HG02938 (cell line): ENCODE results near the gene DPP4.

ENCODE experiments used
- ATAC-seq: cut with Tn5 transposase; IDR thresholded peaks from one replicate; pipeline ENCODE4 v1.9.1; 2021; ENCODE audit warnings: mild to moderate bottlenecking, moderate library complexity; ENCODE audit not compliant: unreplicated experiment

DPP4 gene

DNA sequence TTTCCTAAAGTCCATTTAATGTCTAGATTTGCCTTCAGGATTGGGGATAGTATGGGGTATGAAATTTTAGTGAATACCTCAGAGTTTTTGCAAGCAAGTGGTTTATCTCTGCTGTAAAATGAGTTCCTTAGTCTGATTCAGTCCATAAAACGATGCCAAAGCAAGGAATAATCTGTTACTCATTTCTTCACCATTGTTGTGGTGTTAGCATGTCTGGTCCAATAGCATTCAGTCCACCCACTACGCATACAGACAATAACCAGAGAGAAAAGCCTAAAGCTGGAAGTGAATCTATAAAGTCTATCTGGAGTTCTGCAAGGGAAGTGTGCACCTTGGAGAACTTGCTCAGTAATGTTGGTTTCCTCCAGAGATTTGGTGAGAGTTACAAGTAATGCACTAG lies 12.9 kb upstream of the DPP4 start:
- no peak for ATAC-seq

DNA sequence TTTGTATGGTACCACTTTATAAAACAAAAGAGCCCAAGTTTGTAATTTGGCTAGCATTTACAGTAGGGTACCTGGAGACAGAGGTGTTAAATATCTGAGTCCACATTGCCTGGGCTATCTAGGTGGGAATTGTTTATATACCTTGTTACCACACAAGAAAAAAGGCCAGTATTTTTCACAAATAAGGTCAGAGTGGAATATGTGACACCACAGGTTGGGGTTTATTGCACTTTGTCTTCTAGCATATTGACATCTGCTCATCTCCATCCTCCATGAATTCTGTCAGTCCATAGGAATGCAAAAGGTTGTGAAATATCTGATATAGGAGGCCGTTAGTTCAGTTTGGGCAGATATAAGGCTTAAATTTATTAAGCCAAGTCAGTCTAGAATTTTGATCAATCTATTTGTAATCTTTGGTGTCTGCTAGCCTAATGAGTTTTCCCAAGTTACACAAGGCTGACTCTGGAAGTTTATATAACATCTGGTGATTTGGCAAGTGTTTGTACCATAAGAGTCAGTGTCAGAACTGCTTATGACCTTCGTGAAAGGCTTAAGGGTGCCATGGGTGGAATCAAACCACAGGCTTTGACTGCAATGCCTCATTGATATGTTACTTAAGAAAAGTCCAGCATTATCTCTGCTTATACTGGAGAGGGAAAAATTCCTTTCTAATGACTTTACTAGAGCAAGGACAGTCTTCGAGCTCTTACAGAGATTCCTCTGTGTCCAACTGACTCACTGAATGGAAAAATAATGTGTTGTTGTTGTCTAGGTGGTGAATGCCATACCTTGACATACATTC lies 11.3 kb upstream of the DPP4 start:
- no peak for ATAC-seq

DNA sequence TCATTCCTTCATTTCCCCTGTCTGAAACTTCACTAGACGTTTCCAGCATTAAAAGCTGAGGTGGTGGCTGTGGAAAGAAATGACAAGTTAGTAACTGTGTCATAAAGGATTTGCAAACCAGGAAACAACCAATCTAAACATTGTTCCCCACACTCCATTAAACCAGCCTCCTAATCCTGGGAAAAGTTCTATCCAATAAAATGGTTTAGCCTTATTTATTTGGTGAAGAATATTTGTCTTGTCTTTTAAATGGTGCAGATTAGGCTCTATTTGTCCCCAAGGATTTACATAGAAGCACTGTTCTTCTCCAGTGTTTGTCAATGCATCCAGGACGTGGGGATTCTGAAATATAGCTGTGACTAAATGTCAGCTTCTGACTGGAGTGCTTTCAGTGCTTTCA lies 10.5 kb upstream of the DPP4 start:
- no peak for ATAC-seq

DNA sequence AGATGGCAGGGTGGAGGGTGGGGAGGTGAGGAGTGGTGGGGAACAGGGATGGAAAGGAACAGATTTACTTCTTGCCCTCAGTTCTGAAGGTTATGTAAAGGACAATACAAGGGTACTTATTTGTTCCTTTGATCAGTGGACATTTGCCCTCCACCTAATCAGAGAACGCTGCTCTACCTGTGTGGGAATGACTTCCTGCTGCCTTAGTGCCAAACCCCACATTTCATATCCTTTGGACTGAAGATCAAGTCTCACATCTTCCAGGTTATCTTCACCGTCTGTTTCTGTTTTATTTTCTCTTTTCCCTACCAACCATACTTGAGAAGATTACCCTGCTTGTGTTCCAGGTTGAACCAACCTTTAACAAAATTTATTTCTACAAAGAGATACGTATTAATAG lies 8.7 kb upstream of the DPP4 start:
- no peak for ATAC-seq

DNA sequence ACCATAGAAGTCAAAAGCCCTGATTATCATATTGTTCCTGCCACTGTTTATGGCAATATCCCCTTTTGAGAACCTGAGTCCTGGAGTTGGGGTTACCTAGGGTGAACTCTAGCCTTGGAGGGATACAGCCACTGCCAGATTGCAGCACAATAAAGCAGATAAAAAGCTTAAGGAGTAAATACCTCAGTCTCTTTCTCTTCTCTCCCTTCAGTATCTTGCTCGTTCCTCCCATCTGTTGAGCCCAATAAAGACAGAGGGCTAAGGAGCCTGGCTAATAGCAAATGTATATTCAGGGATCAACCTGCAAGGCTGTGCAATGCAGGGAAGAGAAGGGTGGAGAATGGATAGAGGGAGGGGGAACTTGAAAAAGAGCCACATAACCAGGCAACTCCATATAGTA lies 8.0 kb upstream of the DPP4 start:
- ATAC-seq, result no peak

DNA sequence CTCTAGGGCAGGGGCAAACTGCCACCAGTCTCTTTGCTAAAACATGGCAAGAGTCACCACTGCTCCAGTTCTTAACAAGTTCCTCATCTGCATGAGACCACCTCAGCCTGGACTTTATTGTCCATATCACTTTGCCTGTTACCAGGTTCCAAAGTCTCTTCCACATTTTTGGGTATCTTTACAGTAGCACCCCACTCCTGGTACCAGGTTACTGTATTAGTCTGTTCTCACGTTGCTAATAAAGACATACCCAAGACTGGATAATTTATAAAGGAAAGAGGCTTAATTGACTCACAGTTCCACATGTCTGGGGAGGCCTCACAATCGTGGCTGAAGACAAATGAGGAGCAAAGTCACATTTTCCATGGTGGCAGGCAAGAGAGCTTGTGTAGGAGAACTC lies 5.5 kb upstream of the DPP4 start:
- ATAC-seq, result no peak

DNA sequence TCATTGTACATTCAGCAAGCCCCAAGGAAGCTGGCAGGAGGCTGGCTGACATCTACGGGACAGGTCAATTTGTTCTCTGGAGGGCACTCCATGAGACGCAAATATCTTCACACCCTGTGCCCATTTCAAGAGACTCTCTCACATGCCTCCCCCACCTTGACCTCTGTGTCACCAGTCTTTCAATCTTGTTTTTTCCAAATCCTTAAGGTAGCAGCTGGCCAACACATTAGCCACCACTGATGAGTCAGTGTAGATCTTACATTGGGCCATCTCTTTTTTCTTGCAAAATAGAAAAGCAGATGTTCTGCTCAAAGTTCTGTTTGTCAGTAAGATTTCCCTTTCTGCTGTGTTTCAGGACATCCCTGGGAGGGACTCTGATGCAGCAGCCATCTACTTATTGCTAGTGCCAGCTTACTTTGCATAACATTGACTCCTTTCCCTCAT lies 1.7 kb upstream of the DPP4 start:
- no peak for ATAC-seq

DNA sequence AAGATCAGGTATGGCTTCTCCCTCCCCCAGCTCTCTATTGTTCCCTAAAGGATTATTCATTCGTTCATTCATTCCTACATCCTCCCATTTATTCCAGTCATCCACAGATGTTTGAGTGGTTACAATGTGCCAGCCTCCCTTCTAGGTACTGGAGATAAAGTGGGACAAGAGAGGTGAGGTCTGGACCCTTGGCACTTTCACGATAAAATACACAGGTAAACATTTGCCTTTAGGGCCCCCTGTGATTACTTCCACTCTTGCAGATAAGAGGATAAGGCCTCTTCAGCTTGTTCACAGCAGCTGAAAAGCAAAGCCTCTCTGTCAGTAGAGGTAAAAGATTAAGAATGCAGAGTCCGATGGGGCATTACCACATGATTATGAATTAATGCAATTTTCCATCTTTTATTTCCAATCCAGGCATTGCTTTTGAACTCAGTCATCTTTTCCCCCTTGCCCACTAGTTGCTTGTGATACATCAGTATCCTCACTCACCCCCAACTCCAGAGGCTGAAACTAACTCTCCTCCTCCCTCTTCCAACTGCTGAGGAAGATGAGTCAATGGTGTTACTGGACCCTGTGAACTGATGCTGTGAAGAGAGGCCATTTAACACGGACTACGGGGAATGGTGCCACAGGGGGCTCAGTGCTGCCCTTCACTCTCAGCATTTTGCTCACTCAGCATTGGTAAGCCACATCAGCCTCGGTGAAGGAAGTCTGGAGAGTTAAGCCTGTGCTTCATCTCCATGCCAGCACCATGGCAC lies 1.1 kb upstream of the DPP4 start:
- ATAC-seq, result no peak

DNA sequence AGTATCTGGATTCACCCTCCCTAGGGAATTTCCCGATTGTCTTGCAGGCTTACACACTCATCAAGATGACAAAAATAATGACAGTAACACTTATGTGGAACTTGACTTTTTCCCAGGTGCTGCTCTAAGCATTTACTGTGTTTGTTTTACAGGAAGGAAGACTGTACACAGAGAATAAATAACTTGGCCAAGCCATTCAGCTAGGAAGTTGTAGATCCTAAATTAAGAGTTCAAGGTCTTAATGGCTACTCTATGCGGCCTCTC lies 549 bp upstream of the DPP4 start:
- ATAC-seq, result no peak

DNA sequence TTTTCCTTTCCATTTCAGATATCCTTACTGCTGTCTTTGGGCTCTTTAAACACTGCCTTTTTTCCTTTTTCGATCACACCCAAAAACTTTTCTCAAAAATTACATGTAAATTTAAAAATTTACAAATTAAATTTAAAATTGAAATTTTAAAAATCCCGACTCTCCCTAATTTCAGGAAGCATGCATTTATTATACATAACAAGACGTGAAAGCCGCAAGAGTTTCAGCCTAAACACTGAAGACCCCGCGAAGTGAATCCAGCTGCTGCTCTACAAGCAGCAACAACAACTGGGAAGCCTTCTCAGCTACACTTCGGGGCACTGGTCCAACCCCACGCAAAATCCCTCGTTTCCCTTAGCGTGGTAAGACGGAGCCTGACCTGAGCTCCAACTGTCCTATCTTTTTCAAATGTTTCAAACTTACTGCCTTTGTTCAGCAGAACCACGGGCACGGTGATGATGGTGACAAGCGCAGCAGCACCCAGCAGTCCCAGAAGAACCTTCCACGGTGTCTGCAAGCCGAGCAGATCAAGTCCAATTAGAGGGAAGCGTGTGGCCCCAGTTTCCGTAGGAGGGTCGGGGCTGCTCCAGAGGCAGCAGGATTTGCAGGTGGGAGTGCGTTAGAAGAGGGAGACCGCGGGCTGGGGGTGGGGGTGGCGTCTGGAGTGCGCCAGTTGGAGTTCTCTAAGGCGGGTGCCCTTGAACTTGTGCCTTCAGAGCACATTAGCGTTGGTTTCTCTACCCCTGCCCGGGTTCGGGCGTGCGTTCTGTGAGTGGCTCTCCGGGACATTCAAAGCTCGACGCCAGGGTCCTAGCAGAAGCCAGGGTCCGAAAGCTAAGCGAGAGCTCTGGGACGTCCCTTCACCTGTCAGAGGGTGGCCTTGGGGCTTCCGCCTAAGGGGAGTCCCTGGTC lies 783 bp downstream of the DPP4 start:
- no peak for ATAC-seq

DNA sequence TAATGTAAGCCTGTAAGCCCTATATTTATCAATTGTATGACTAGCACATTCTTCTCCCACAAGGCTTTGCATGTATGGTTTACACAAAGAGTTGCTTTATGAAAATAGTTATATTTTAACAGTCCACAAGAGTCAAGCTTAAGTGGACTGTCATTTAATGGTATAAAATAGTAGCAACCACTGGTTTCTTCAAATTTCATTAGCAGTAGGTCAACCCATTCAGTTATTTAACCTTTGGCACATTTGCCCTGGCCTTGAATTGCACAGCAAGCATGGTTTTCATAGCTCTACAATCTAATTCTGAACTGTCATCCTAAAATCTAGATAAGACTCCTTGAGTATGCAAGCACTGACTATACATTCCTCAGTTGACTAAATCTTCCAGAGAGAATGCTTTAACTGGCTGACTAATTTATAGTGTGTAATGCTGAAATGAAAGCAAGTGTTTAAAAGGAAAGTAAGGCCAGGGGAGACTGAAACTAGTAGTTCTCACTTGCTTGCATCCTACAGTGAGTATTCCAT lies 1.8 kb downstream of the DPP4 start:
- peak; percentile 70 for ATAC-seq

DNA sequence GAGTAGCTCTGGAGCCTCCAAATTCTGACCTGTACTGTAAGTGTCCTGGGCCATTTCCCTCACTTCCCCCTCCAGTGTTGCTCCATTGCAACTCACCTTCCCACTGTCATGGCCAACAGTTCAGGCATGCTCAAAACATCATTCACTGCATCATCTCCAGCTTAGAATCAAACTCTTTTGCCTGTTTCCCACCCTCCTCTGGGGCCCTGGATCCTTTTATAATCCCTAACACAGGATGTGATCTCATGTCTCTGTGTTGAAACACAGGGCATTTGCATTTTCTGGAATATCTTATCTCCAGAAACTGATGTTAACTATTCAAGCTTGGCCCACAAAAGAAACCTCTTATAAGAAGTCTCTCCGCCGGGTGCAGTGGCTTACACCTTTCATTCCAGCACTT lies 3.0 kb downstream of the DPP4 start:
- ATAC-seq, result no peak

DNA sequence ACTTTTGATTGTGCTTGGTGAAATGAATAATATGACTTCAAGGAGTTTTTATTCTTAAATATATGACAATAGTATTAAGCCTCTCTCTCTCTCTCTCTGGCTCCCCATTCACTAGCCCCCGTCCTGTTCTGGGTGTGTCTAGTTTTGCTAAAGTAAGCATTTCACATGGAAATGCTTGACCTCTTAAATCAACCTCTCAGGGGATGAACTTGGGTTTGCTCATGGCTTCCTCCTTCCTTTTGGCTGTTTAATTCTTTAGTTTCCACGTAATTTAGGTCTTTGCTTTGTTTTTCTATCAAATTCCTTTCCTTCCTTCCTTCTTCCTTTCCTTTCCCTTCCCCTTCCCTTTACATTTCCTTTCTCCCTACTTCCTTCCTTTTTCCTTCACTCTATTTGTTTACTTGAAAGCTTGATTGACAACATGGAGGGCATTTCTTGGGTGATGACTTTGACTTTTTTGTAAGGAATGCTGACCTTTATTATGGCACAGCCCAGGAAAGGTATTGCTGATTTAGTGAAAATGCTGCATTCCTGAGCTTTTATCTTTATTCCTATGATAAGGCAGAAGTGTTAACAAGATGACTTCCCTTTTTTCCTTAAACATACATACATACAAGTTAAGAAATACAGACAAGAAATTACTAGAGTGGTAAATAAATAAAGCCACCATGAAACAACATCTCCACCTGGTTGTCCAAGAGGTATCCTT lies 3.6 kb downstream of the DPP4 start:
- ATAC-seq, result no peak

DNA sequence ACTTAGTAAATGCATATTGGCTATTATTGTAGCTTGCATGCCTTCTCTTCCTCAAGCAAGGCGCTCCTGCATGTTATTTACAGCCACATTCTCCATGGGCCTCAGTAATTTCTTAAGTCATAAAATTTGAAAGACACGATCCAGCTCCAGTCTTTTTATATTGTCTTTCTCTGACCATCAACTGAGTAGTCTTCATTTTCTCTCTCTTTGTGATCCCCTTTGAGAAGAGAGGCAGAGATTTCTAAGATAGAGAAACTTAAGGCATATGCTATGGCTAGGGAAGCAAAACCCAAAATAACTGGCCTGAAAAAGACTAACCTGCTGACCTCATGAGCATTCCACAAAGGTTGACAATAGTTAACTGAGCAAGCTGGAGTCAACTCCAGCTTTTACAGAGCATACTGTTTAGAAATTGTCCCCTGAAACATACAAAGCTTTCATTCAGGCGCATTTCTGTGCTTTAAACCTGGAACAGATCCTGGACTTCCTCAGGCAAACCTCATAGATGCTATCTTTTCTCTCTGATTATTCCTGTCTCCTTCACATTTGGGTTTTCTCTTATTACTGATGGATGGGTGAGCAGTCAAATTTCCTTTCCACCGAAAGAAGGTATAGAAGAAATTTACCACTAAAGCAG lies 4.6 kb downstream of the DPP4 start:
- ATAC-seq, result no peak

DNA sequence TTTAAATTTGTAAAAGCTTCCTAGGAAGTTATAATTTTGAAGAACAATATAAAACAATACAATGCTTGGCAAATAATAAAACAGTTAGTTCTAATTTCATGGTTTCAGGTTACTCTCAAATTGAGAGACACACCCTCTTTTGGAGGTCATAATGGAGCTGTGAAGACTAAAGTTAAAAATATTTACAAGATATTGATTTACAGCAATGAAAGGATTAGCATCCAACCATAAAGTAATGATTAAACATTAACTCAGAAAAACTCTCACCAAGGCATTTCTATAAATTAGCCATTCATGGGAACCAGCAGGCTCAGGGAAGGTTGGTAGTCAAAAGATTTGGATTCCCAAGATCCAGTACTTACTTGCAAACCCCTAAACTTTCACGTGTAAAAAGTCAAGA lies 6.4 kb downstream of the DPP4 start:
- ATAC-seq, result no peak

DNA sequence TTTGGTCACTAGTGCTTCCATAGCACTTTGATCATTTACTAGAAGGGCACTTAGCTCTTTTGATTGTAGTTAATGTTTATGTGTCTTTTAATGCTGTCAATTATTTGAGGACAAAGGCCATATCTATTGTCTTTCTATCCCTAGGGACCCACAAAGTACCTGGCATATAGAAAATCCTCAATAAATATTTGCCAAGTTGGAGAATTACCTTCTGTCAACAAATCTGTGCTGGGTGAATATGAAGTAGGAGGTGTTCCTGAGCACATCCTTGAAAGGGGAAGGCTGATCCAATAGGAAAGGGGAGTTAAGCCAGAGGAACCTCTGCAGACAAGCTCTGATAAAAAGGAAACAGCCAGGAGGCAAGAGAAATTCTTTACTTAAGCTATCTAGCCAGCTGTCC lies 8.2 kb downstream of the DPP4 start:
- ATAC-seq, result no peak

DNA sequence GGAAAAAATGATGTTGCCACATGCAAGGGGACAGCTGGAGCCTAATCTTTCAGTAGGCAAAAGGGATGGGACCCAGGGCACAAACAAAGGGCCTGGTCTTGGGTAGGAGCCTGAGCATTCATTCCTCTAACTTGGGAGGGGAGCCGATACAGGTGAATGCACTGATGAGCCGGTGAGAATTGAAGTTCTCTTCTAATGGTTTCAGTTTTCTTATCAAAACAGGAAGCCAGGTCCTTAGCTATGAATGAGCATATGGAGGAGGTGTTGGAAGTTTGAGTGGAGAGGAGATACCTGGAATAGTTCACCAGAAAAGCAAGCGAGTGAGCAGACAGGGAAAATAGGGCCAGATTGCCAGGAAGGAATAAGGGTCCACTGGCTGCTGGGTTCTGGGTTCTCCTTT lies 10.1 kb downstream of the DPP4 start:
- peak; percentile 40 for ATAC-seq

DNA sequence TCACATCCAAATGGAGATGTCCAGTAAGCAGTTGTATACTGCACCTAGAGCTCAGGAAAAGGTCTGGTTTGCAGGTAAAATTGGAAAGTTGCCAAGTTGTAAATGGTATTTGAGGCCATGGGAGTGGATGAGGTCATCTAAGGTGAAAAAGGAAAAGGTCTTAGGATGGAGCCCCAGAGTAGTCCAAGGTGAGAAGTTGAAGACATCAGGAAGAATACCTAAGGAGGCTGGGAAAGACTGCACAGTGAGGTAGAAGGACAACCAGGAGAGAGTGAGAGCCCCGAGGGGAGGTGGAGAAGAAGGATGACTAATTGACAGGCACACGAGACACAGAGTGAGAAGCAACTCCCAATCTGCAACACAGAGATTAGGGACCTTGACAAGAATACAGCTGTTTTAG lies 10.7 kb downstream of the DPP4 start:
- ATAC-seq, result no peak

DNA sequence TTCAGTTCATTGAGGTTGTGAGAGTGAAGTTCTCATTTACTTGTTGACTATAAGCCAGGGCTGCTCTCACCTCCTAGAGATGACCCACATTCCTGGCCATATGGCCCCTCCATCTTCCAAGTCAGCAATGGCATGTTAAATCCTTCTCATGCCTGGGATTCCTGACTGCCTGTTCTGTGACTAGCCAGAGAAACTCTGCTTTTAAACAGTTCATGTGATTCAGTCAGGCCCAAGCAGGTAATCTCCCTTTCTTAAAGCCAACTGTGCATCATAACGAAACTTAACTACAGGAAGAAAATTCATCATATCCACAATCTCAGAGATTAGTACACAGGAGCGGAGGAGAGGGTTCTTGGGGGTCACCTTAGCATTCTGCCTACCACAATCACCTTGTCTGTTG lies 11.5 kb downstream of the DPP4 start:
- ATAC-seq, result no peak

DNA sequence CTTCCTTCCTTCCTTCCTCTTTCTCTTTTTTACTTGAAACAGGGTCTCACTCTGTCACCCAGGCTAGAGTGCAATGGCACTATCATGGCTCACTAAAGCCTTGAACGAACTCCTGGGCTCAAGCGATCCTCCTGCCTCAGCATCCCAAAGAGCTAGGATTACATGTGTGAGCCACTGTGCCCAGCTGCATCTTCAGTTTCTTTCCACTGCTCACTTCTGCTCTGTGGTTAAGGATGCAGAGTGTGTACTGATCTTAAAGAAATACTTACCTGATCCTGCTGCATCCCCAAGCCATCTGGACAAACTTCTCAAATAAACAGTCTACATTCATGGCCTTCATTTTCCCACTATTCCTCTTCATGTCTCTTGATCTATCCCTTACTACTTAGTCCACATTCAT lies 13.0 kb downstream of the DPP4 start:
- no peak for ATAC-seq
